Activated naive CD8-positive, alpha-beta T cell treated with anti-CD3 and anti-CD28 coated beads, Interleukin-2, amount 50 U/mL, for 16 hours (primary cell): ENCODE data around the gene TMEM63B.
"Not testable (repeated sequence)": the region's sequence is repeated elsewhere in the genome, so short reads cannot be mapped to it uniquely, and the experiment has no call there.

ENCODE experiments used
- DNase-seq: peaks from one replicate; pipeline ENCODE4 v3.0.0-alpha.2; 2020; ENCODE audit warnings: low read depth, low spot score

TMEM63B gene

DNA sequence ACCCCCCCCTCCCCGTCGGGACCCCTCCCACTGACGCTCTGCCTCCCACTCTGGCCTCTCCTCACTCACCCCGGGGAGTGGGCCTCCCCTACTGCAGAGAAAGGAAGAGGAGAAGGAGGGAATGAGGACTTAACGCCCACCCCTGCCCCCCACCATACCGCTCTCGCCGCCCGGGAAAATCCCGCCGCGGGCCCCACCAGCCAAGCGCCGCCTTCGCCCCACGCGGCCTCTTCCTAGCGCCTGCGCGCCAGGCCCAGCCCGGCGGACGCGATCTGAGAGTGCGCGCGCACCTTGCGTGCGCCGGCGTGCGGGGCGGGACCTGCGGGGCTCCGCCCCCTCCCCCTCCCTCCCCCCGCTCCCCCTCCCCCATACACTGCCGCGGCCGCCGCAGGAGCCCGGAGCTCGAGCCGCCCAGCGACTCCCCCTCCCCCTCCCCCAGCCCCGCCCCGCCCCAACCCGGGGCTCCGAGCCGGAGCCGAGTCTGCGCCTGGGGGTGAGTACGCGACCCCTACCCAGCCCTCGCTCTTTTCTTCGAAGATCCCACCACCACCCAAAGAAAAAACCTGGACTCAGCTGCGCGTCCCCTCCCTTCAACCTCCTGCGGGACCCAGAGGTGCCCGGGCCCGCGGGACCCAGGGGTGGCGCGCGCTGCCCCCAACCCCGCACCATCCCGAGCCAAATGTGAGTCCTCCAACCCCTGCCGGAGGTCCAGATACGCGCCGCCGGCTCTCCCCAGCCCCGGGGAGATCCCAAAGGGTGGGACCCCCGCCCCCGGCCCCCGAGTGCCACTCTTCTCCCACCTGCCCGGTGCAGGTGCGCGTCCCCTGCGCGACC lies at the start of gene TMEM63B, which contains the start of gene MRPL14:
Gene TMEM63B, plus strand, starts transcription at position 369 of the 834 bp plus-strand sequence. CDS start 7,031 bp downstream, outside the sequence.
Gene MRPL14, minus strand, starts transcription at position 267 of the 834 bp plus-strand sequence. CDS start 10,841 bp downstream, outside the sequence.
- DNase-seq: peak; percentile 81

DNA sequence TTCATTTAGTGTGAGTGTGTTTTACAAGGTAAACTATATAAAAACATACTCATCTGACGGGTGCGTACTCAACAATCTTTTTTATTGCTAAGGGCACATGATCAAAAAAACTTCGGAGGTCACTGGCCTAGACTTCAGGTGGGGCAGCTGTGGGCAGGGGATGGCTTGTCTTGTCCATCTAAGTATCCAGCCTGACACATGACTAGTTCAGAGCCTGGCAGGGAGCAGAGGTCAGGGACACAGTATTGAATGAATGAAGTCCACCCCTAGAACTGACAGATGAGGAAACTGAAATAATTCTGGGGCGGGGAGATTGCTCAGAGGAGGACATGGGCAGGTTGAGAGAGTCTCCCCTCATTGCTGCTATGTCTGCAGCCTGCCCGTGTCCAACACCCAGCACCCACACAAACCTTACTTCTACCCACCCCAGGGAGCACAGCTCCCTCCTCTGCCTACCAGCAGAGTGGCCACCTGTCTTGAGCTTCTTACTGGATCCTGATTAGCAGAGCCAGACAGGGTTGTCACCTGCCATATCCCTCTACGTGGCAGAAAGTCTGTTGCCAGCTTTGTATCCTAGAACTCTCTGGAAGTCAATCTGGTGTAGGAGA lies 49.0 kb upstream of the TMEM63B start:
- no peak for DNase-seq

DNA sequence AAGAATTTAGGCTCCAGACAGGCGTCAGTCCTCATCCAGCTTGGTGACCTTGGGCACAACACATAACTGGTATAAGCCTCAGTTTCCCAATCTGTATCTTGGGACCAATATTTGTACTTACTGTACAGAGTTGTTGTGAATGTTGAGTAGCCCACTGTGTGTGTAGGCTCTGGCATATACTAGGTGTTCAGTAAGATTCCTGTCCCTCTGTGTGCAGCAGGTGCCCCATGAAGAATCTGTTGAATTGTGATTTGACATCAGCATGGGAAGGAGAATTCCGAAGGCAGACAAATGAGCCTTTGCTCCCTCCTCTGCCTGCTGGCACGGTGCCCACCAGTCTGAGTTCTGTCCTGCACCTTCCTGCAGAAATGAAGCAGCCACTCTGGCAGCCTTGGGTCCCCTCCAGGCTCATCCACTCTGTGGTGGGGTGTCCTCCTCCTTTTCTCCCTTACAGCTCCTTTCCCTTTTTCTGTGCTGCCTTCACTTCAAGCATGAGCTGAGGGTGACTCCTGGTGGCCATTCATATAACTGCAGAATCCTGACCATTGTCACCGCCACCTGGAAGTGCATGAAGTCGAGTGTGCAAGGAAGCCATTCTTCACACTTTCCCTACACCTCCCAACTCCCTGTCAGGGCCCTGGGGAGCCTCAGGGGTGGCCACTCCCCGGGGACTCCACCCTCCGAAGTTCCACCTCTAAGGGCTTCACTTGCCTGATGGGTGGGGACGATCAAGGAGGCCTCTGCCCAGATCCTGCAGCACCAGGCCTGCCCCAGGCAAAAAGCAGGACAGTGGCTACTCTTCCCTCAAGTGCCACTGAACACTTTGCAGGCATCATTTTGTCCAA lies 48.3 kb upstream of the TMEM63B start:
- DNase-seq: peak; percentile 54

- no peak for DNase-seq
These were observed 47.7 kb upstream of the TMEM63B start for GRCh38 chr6:44079672-44080071.

DNA sequence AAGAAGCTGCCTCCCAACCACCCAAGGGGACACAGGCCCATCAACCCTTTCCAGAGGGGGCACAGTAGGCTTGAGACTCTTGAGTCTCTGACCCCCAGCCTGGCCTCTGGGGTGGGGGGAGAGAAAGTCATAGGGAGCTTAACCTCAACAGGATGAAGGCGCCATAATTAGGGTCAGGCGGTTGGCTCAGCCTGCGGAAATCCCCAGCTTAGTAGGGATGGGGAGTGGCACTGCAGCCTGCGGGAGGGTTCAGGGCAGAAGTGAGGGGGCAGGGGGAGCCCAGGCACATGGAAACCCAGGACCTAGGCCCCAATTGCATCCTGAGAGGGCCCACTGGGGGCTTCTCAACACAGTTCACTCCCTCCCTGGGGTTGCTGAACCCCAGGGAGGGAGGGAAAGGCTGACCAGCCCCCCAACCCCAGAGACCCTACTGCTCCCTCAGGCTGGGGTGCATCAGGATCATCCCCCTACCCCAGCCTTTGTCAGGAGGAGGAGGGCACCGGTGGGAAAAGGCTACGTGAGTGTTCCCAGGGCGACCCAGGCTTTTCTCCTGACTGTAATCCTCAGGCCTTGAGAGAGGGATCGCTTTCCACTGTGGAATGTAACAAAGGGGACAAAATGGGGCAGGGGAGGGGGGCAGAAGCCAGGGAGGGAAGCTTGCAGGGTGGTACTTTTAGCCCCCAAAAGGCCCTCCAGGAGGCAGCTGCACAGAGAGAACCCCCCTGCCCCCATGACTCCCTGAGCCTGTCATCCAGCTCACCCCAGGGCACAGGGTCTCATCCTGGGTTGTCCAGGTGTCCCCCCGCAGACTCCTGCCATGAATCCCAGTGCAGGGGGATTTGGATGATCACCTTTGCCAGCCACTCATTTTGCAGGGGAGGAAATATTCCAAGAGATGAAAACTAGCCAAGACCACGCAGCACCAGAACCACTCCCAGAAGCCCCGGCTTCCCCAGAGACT lies 46.5 kb upstream of the TMEM63B start:
- no peak for DNase-seq

DNA sequence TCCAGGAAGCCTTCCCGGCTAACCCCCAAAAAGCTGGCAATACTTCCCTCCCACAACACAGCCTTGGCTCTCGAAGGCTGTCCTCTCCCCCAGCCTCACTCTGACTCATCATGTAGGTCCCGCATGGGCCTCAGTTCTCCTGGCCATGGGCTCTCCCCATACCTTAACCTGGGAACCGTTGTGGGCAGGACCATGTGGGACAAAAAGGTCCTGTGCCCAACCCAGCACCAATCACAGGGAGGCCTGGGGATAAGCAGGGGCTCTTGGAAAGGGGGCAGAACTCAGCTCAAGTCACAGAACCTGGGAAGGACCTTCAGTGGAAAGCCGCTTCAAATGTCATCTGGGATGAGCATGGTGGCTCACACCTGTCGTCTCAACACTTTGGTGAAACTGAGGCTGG lies 45.6 kb upstream of the TMEM63B start:
- no peak for DNase-seq

- no peak for DNase-seq
These were observed 44.5 kb upstream of the TMEM63B start for GRCh38 chr6:44082872-44083321.

- DNase-seq: no peak
These were observed 42.9 kb upstream of the TMEM63B start for GRCh38 chr6:44084231-44085014.

GRCh38 chr6:44085219-44085618 lies 42.1 kb upstream of the TMEM63B start:
- DNase-seq: no peak

DNA sequence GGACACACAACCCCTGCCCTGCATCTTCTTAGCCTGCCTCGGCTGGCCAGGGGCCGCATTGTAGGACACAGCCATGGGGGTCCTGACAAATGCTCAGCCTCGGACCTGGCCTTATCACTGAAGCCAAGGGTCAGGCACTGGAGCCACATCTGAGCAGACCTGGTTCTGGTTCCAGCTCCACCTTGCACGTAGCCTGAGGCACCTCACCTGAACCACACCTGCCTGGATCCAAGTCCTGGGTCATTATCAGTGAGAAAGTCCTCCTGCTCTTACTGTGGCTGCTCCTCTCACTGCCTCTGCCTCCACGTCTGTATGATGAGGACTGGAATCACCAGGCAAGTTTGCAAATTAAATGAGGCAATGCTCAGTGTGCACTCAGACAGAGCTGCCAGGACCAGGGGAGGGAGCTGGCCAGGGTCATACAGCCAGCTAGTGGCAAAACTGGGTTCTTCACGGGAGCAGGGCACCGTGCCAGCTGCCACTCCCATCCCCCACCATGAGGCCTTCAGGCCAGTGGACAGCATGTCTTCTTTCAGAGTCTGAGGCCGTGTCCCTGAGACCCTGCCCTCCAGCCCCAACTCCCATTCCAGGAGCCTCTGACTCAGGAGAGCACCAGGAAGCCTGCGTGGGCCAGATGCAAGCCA lies 40.3 kb upstream of the TMEM63B start:
- no peak for DNase-seq

GRCh38 chr6:44087623-44088022 lies 39.7 kb upstream of the TMEM63B start:
- DNase-seq: no peak

DNA sequence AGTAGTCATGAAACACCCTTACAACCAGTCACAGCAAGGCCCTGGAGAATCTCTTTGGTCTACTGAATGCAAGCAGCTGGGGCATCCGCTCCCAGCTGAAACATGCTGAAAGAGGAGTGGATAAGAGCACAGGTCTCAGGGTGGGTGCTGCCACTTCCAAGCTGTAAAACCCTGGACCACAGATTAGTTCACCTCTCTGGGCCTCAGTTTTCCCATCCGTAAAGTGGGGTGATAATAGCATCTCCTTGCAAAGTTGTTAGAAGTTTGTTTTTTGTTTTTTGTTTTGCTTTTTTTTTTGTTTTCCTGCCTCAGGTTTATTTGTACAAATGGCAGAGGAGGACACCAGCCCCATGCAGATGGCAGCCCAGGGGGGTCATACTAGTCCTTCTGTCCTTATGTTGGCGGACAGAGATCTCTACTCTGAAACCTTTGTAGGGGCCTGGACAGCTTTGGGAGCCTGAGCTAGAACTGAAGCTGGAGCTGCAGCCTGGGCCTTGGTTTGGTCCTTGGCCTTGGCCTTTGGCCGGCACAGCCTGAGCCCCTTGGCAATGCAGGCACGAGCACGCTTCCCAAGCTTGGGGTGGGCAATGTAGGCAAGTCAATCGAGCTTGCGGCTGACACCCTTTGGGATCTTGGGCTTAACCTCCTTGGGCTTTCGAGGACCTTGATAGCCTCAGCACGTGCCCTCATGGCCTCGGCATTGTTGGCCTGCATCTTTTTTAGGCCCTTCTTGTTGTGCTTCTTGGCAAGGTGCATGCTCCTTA lies 38.3 kb upstream of the TMEM63B start:
- no peak for DNase-seq

DNA sequence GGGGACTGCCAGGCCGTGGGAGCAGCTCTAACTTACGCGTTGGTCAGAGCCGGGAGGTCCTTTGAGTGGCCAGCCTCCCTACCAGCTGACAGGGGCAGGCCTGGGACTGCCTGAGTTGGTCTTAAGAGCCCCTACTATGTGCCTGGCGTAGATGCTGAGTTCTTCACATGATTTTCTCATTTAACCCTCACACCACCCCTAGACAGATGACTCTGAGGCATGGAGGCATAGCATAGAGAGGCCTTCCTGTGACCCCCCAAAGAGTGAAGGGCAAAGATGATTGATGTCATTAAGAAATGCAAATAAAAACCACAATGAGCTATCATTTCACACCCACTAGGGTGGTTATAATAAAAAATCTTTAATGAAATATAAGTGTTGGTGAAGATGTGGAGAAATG lies 36.9 kb upstream of the TMEM63B start:
- no peak for DNase-seq

DNA sequence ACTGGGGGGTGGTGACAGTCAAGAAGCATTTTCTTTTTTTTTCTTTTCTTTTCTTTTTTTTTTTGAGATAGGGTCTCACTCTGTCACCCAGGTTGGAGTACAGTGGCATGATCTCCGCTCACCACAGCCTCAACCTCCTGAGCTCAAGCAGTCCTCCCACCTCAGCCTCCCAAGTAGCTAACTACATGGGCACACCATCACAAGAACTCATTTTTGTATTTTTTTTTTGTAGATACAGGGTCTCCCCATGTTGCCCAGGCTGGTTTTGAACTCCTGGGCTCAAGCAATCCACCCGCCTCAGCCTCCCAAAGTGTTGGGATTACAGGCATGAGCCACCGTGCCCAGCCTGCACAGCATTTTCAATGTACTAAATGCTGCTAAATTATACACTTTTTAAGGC lies 36.0 kb upstream of the TMEM63B start:
- DNase-seq: not testable (repeated sequence)

- DNase-seq: no peak
These were observed 35.1 kb upstream of the TMEM63B start for GRCh38 chr6:44091981-44092884.

- DNase-seq: no peak
These were observed 34.3 kb upstream of the TMEM63B start for GRCh38 chr6:44093066-44093465.

DNA sequence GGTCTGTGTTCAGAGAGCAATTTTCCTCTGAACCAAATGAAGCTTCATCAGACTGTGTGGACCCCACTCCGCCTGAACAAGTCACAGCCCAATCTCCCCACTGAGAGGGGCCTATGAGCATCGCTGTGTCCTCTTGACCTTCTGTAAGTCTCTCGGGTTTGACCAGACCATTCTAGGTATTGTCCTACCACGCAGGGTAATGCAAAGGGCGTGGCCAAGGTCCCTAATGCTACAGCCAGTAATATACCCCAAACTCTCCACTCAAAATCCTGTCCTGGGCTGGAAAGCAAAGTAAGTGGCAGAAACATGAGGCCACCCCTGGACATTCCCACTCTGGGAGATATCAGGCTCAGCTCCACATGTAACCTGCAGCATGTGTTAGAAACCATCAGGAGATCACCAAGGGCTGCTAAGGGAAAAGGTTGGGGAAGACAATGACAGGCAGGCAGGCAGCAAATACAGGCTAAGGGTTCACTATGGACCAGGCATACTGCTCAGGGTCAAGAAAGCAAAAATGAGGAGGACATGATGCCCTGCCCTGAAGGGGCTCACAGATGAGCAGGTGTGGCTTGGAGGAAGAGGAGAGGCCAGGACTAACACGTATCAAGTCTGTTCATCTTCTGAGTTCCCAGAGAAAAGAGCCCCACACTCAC lies 33.5 kb upstream of the TMEM63B start:
- DNase-seq: no peak
